ENCODE results near the gene PLA2G7. TPM values are rescaled to one million over a fixed set of nuclear protein-coding genes. Genes with fewer than 3 reads are reported as not detected.

The PLA2G7 gene
- total RNA-seq, 2 experiments from 2014 or later = not detected

DNA sequence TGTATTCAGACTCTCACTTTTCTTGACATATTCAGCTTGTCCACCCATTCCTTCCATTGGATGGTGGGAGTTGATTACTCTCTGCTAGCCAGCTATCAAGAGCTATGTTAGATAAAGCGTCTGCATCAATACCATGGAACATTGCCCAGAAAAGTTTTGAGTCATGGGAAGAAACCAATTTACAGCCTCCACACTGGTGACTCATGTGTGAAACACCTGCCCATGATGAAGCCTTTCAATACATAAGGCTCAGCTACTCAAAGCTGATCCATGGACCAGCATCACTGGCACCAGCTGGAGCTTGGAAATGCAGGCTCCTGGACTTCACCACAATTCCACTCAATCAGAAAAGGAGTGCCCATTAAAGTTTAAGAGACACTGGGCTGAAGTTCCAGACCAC is 16.1 kb downstream of the PLA2G7 start:
- ChIA-PET CTCF (ENCODE audit: unreplicated experiment) (no interaction called here), POLR2A (interaction anchor here (1.3 kb wide), 1 partner anchor 14 kb away, joined by 3 read pairs; no protein-coding TSS in a partner anchor)
- Histone ChIP-seq H2AFZ (ENCODE audit: low read length) (no peak overlapping the region), H3K9me3 (ENCODE audit: low read length) (no peaks in the 10 kb centered on the region), H3K79me2 (ENCODE audit: insufficient read depth, low read depth, low read length) (no peaks in the 10 kb centered on the region), H4K20me1 (ENCODE audit: insufficient read depth, low read length) (no peaks in the 10 kb centered on the region), H3K36me3 (ENCODE audit: insufficient read depth, low read length) (no peaks in the 10 kb centered on the region), H3K4me2 (ENCODE audit: low read length) (no peak overlapping the region), H3K4me3 (ENCODE audit: low read depth, low read length, poor library complexity, severe bottlenecking) (no peak overlapping the region), H3K27ac (ENCODE audit: low read depth, low read length, poor library complexity, severe bottlenecking) (no peak overlapping the region), H3K4me1 (ENCODE audit: insufficient read depth, low read length, poor library complexity, severe bottlenecking) (no peaks in the 10 kb centered on the region), H3K9me2 (ENCODE audit: insufficient read depth, low read length) (no peaks in the 10 kb centered on the region)
- no TSS peak for BruUV-seq (replicated peaks)
- no peak for TF ChIP-seq CTCF (conservative IDR thresholded peaks at IDR 0.05; ENCODE audit: low read length)
- TF ChIP-seq EZH2phosphoT487 (IDR thresholded peaks at IDR 0.05; ENCODE audit: borderline replicate concordance, low read depth, low read length) = no peak
- intact Hi-C loops (cut with micrococcal nuclease; ENCODE audit: unreplicated experiment) = no loop called here
- no peak for DNase-seq (ENCODE audit: low spot score)

- intact Hi-C loops (cut with micrococcal nuclease; ENCODE audit: unreplicated experiment) = no loop called here
- no peaks in the 10 kb centered on the region for H3K4me1 ChIP-seq (ENCODE audit: insufficient read depth, low read length, poor library complexity, severe bottlenecking)
- H3K79me2 ChIP-seq (ENCODE audit: insufficient read depth, low read depth, low read length) = no peaks in the 10 kb centered on the region
- POLR2A ChIA-PET = no interaction called here
- no peaks in the 10 kb centered on the region for H3K9me3 ChIP-seq (ENCODE audit: low read length)
- CTCF ChIA-PET (ENCODE audit: unreplicated experiment) = no interaction called here
- no peak overlapping the region for H2AFZ ChIP-seq (ENCODE audit: low read length)
- no peaks in the 10 kb centered on the region for H3K36me3 ChIP-seq (ENCODE audit: insufficient read depth, low read length)
- no TSS peak for BruUV-seq (replicated peaks)
- no peak overlapping the region for H3K4me2 ChIP-seq (ENCODE audit: low read length)
- DNase-seq (ENCODE audit: low spot score) = no peak
- no peak overlapping the region for H3K4me3 ChIP-seq (ENCODE audit: low read depth, low read length, poor library complexity, severe bottlenecking)
- H4K20me1 ChIP-seq (ENCODE audit: insufficient read depth, low read length) = no peaks in the 10 kb centered on the region
- no peak overlapping the region for H3K27ac ChIP-seq (ENCODE audit: low read depth, low read length, poor library complexity, severe bottlenecking)
- TF ChIP-seq CTCF (conservative IDR thresholded peaks at IDR 0.05; ENCODE audit: low read length) (no peak), EZH2phosphoT487 (IDR thresholded peaks at IDR 0.05; ENCODE audit: borderline replicate concordance, low read depth, low read length) (no peak)
- H3K9me2 ChIP-seq (ENCODE audit: insufficient read depth, low read length) = no peaks in the 10 kb centered on the region
Measured at GRCh38 chr6:46715141-46715540, 20.0 kb downstream of the PLA2G7 start.

- Histone ChIP-seq H3K4me2 (ENCODE audit: low read length) (no peak overlapping the region), H3K4me3 (ENCODE audit: low read depth, low read length, poor library complexity, severe bottlenecking) (no peak overlapping the region), H3K9me2 (ENCODE audit: insufficient read depth, low read length) (no peaks in the 10 kb centered on the region), H3K4me1 (ENCODE audit: insufficient read depth, low read length, poor library complexity, severe bottlenecking) (no peaks in the 10 kb centered on the region), H3K9me3 (ENCODE audit: low read length) (no peaks in the 10 kb centered on the region), H4K20me1 (ENCODE audit: insufficient read depth, low read length) (no peaks in the 10 kb centered on the region), H2AFZ (ENCODE audit: low read length) (no peak overlapping the region), H3K79me2 (ENCODE audit: insufficient read depth, low read depth, low read length) (no peaks in the 10 kb centered on the region), H3K36me3 (ENCODE audit: insufficient read depth, low read length) (no peaks in the 10 kb centered on the region), H3K27ac (ENCODE audit: low read depth, low read length, poor library complexity, severe bottlenecking) (no peak overlapping the region)
- ChIA-PET POLR2A (no interaction called here), CTCF (ENCODE audit: unreplicated experiment) (no interaction called here)
- intact Hi-C loops (cut with micrococcal nuclease; ENCODE audit: unreplicated experiment) = no loop called here
- TF ChIP-seq EZH2phosphoT487 (IDR thresholded peaks at IDR 0.05; ENCODE audit: borderline replicate concordance, low read depth, low read length) (no peak), CTCF (conservative IDR thresholded peaks at IDR 0.05; ENCODE audit: low read length) (no peak)
- BruUV-seq (replicated peaks) = no TSS peak
- DNase-seq (ENCODE audit: low spot score) = no peak
Measured at GRCh38 chr6:46711491-46711890, 23.7 kb downstream of the PLA2G7 start.

All from OCI-LY7 (cell line).